H9 (cell line): ENCODE data around the gene KRT77. TPM values are rescaled to one million over a fixed set of nuclear protein-coding genes. Genes with fewer than 3 reads are reported as not detected.

ENCODE experiments used
- DNase-seq: peaks from one replicate; pipeline ENCODE4 v3.0.0-alpha.2; 2017
- H2AFZ ChIP-seq: one replicate; pipeline ENCODE4 v1.6.1; 2013; ENCODE audit warnings: mild to moderate bottlenecking, low read length, control low read depth, moderate library complexity
- H2AK5ac ChIP-seq: 2 replicates; pipeline ENCODE4 v1.6.1; 2013; ENCODE audit warnings: low read length, control low read depth, mixed read lengths; ENCODE audit not compliant: insufficient read length
- H2BK120ac ChIP-seq: one replicate; pipeline ENCODE4 v1.6.1; 2013; ENCODE audit warnings: low read depth, mild to moderate bottlenecking, low read length, control low read depth, inconsistent platforms; ENCODE audit not compliant: poor library complexity, severe bottlenecking
- H2BK12ac ChIP-seq: 2 replicates; pipeline ENCODE4 v1.6.1; 2013; ENCODE audit warnings: low read length, control low read depth, mixed read lengths, low read depth; ENCODE audit not compliant: insufficient read length
- H2BK15ac ChIP-seq: 2 replicates; pipeline ENCODE4 v1.6.1; 2013; ENCODE audit warnings: low read depth, low read length, control low read depth
- H2BK20ac ChIP-seq: one replicate; pipeline ENCODE4 v1.6.1; 2013; ENCODE audit warnings: low read depth, mild to moderate bottlenecking, low read length, control low read depth, inconsistent platforms; ENCODE audit not compliant: poor library complexity, severe bottlenecking
- H2BK5ac ChIP-seq: 2 replicates; pipeline ENCODE4 v1.6.1; 2013; ENCODE audit warnings: low read length, control low read depth, mixed read lengths; ENCODE audit not compliant: insufficient read length
- H3K14ac ChIP-seq: 2 replicates; pipeline ENCODE4 v1.6.1; 2013; ENCODE audit warnings: low read length, control low read depth; ENCODE audit not compliant: insufficient read depth
- H3K18ac ChIP-seq: 2 replicates; pipeline ENCODE4 v1.6.1; 2013; ENCODE audit warnings: low read depth, mild to moderate bottlenecking, mixed read lengths, low read length, control low read depth; ENCODE audit not compliant: insufficient read length
- H3K23ac ChIP-seq: 2 replicates; pipeline ENCODE4 v1.6.1; 2013; ENCODE audit warnings: low read length, control low read depth, mixed read lengths, low read depth; ENCODE audit not compliant: insufficient read length
- H3K23me2 ChIP-seq: 2 replicates; pipeline ENCODE4 v1.6.1; 2013; ENCODE audit warnings: low read depth, mild to moderate bottlenecking, mixed read lengths, low read length, control low read depth; ENCODE audit not compliant: insufficient read length, poor library complexity, severe bottlenecking
- H3K27ac ChIP-seq: 2 replicates; pipeline ENCODE4 v1.5.1; 2013; ENCODE audit warnings: low read length, control low read depth, mixed read lengths, low read depth; ENCODE audit not compliant: insufficient read length
- H3K27me3 ChIP-seq: 2 replicates; pipeline ENCODE4 v1.6.1; 2013; ENCODE audit warnings: low read length, control low read depth, inconsistent platforms; ENCODE audit not compliant: insufficient read depth
- H3K4ac ChIP-seq: 2 replicates; pipeline ENCODE4 v1.6.1; 2013; ENCODE audit warnings: low read depth, mild to moderate bottlenecking, control low read depth, inconsistent platforms, low read length, moderate library complexity
- H3K4me1 ChIP-seq: 2 replicates; pipeline ENCODE4 v1.6.1; 2013; ENCODE audit warnings: low read length, control low read depth, inconsistent platforms; ENCODE audit not compliant: insufficient read depth
- H3K4me2 ChIP-seq: 2 replicates; pipeline ENCODE4 v1.6.1; 2013; ENCODE audit warnings: low read length, control low read depth, mixed read lengths; ENCODE audit not compliant: insufficient read length, insufficient read depth
- H3K56ac ChIP-seq: 2 replicates; pipeline ENCODE4 v1.6.1; 2013; ENCODE audit warnings: low read depth, mild to moderate bottlenecking, mixed read lengths, low read length, control low read depth; ENCODE audit not compliant: insufficient read length
- H3K79me1 ChIP-seq: 2 replicates; pipeline ENCODE4 v1.6.1; 2013; ENCODE audit warnings: low read depth, mild to moderate bottlenecking, moderate library complexity, low read length, control low read depth, inconsistent platforms; ENCODE audit not compliant: insufficient read depth, poor library complexity, severe bottlenecking
- H3K79me2 ChIP-seq: 2 replicates; pipeline ENCODE4 v1.6.1; 2013; ENCODE audit warnings: low read length, control low read depth, inconsistent platforms; ENCODE audit not compliant: insufficient read depth
- H3K9ac ChIP-seq: 2 replicates; pipeline ENCODE4 v1.6.1; 2013; ENCODE audit warnings: low read length, control low read depth, mixed read lengths; ENCODE audit not compliant: insufficient read length; ENCODE audit errors: extremely low read depth
- H3K9me3 ChIP-seq: one replicate; pipeline ENCODE4 v1.6.1; 2013; ENCODE audit warnings: low read depth, low read length, inconsistent platforms; ENCODE audit not compliant: control insufficient read depth
- H3T11ph ChIP-seq: one replicate; pipeline ENCODE4 v1.6.1; 2013; ENCODE audit warnings: mild to moderate bottlenecking, low read length, control low read depth, inconsistent platforms
- H4K20me1 ChIP-seq: one replicate; pipeline ENCODE4 v1.6.1; 2013; ENCODE audit not compliant: control insufficient read depth, insufficient read length, insufficient read depth
- H4K5ac ChIP-seq: 2 replicates; pipeline ENCODE4 v1.6.1; 2013; ENCODE audit warnings: low read depth, mild to moderate bottlenecking, mixed read lengths, low read length, control low read depth; ENCODE audit not compliant: insufficient read length
- H4K8ac ChIP-seq: replicated peaks from 2 replicates; pipeline ENCODE4 v1.6.1; 2013; ENCODE audit warnings: low read length, control low read depth, mixed read lengths, low read depth; ENCODE audit not compliant: insufficient read length
- H4K91ac ChIP-seq: 2 replicates; pipeline ENCODE4 v1.6.1; 2013; ENCODE audit warnings: low read depth, mild to moderate bottlenecking, moderate library complexity, mixed read lengths, low read length, control low read depth; ENCODE audit not compliant: insufficient read length
- H3K27ac Mint-ChIP-seq, 3 experiments: 2 replicates in 2 of 3; 3 replicates in 1 of 3; pipeline ENCODE4 v1.8.0; 2020 to 2021; ENCODE audit warnings: mixed read lengths in 3 of 3, mild to moderate bottlenecking in 1 of 3, moderate library complexity in 1 of 3
- H3K27me3 Mint-ChIP-seq: 2 replicates; pipeline ENCODE4 v1.8.0; 2021; ENCODE audit warnings: low read depth, mild to moderate bottlenecking, moderate library complexity, mixed read lengths
- H3K36me3 Mint-ChIP-seq, 3 experiments: 2 replicates in 2 of 3; 3 replicates in 1 of 3; pipeline ENCODE4 v1.8.0; 2020 to 2021; ENCODE audit warnings: low read depth in 3 of 3, mixed read lengths in 3 of 3; ENCODE audit not compliant: insufficient read depth in 1 of 3
- H3K4me1 Mint-ChIP-seq, 2 experiments: 2 replicates each; pipeline ENCODE4 v1.8.0; 2020; ENCODE audit warnings: mixed read lengths in 2 of 2
- H3K4me3 Mint-ChIP-seq, 2 experiments: 2 replicates in 1 of 2; 3 replicates in 1 of 2; pipeline ENCODE4 v1.8.0; 2020 to 2021; ENCODE audit warnings: mild to moderate bottlenecking in 2 of 2, mixed read lengths in 2 of 2, moderate library complexity in 1 of 2
- H3K9me3 Mint-ChIP-seq, 2 experiments: 2 replicates in 1 of 2; 3 replicates in 1 of 2; pipeline ENCODE4 v1.8.0; 2020; ENCODE audit warnings: mild to moderate bottlenecking in 2 of 2, mixed read lengths in 2 of 2, moderate library complexity in 1 of 2
- CTCF ChIP-seq: fragments of 200-600 bp; sonication (generic); conservative IDR thresholded peaks from 3 replicates; pipeline ENCODE4 v1.8.0; 2021; ENCODE audit warnings: antibody characterized with exemption, mild to moderate bottlenecking
- total RNA-seq: library from RNA; stranded (reverse); gene quantifications from 2 replicates; pipeline ENCODE4 v1.2.1, GENCODE V29; 2021

The KRT77 gene
- total RNA-seq, 1 experiment from 2014 or later: not detected

DNA sequence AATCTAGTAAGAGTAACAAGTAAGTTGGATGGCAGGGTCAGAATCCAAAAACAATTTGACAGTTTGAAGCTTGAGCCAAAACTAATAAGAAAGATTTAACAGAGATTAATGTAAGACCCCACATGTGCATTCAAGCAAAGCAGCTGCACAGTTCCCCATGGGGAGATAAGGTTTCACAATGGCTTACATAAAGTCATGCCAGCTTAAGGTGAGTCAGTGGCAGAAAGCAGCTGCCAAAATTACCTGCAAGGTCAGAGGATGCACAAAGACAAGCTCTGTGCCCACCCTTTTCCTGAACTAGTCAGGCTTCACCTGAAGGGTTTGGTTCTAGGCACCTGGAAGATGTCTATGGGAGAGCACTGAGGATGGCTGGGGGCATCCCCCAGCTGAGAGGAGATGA, 36.6 kb upstream of the KRT77 start:
- Mint-ChIP-seq H3K9me3 (no peaks in the 10 kb centered on the region), H3K4me3 (no peak overlapping the region), H3K36me3 (no peaks in the 10 kb centered on the region), H3K4me1 (peaks cover 4% of the 10 kb centered on the region in 2 experiments; a peak in 3 of 4 replicates), H3K27me3 (peaks cover 54% of the 10 kb centered on the region), H3K27ac (no peak overlapping the region)
- no peak overlapping the region for H3K4me2 ChIP-seq
- no peaks in the 10 kb centered on the region for H3K79me2 ChIP-seq
- no peak overlapping the region for H2BK20ac ChIP-seq
- H3K56ac ChIP-seq: no peak overlapping the region
- H4K91ac ChIP-seq: no peak overlapping the region
- H2BK15ac ChIP-seq: no peak overlapping the region
- H3K23me2 ChIP-seq: no peaks in the 10 kb centered on the region
- no peak overlapping the region for H3K4ac ChIP-seq
- no peak overlapping the region for H2BK120ac ChIP-seq
- H4K8ac ChIP-seq: no peak overlapping the region
- no peak overlapping the region for H4K5ac ChIP-seq
- no peaks in the 10 kb centered on the region for H3K4me1 ChIP-seq
- no peaks in the 10 kb centered on the region for H3K9me3 ChIP-seq
- no peaks in the 10 kb centered on the region for H4K20me1 ChIP-seq
- H3K9ac ChIP-seq: no peak overlapping the region
- H3K27me3 ChIP-seq: no peaks in the 10 kb centered on the region
- no peak overlapping the region for H3K18ac ChIP-seq
- H3K79me1 ChIP-seq: no peaks in the 10 kb centered on the region
- no peak overlapping the region for H2AK5ac ChIP-seq
- H3K23ac ChIP-seq: no peak overlapping the region
- DNase-seq: no peak
- no peak overlapping the region for H3K14ac ChIP-seq
- TF ChIP-seq CTCF: no peak
- no peak overlapping the region for H3K27ac ChIP-seq
- H3T11ph ChIP-seq: no peak overlapping the region
- H2AFZ ChIP-seq: no peak overlapping the region
- H2BK5ac ChIP-seq: no peak overlapping the region
- H2BK12ac ChIP-seq: no peak overlapping the region
